ENCODE data around the gene PCDHA1. TPM values are rescaled to one million over a fixed set of nuclear protein-coding genes. Genes with fewer than 3 reads are reported as not detected.

PCDHA1 gene
- total RNA-seq, 1 experiment from 2014 or later = not detected

DNA sequence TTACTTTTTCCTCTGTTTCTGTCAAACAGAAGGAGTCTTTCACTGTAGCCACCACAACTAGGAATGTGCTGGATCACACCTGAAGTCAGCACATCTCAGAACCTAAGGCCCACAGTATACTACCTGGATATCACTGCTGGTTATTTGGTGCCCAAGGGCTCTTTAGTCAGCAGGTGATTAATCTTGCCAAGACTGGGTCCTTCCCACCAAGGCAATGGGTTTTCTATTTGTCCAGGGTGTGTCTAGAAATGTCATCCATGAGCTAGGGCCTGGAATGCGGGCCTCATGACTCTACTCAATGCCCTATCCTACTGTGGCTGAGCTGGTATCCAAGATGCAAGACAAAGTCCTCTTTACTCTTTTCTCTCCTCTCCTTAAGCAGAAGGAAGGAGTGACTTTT is 130.4 kb downstream of the PCDHA1 start:
- Histone ChIP-seq H3K27ac (ENCODE audit: low read length) (no peak overlapping the region), H3K36me3 (ENCODE audit: control insufficient read depth, insufficient read depth, low read length) (no peaks in the 10 kb centered on the region), H3K4me1 (ENCODE audit: control insufficient read depth, insufficient read depth, low read length) (no peaks in the 10 kb centered on the region), H3K4me3 (ENCODE audit: low read depth in 2 of 2, low read length in 2 of 2) (no peak overlapping the region), H3K27me3 (ENCODE audit: control insufficient read depth, insufficient read depth, low read length) (no peaks in the 10 kb centered on the region), H3K9me3 (ENCODE audit: control insufficient read depth, insufficient read depth, low read depth, low read length) (no peaks in the 10 kb centered on the region)
- ChIA-PET POLR2A (no interaction called here), CTCF (no interaction called here)
- no TSS peak for BruUV-seq (replicated peaks)
- TF ChIP-seq, protein P1, sequence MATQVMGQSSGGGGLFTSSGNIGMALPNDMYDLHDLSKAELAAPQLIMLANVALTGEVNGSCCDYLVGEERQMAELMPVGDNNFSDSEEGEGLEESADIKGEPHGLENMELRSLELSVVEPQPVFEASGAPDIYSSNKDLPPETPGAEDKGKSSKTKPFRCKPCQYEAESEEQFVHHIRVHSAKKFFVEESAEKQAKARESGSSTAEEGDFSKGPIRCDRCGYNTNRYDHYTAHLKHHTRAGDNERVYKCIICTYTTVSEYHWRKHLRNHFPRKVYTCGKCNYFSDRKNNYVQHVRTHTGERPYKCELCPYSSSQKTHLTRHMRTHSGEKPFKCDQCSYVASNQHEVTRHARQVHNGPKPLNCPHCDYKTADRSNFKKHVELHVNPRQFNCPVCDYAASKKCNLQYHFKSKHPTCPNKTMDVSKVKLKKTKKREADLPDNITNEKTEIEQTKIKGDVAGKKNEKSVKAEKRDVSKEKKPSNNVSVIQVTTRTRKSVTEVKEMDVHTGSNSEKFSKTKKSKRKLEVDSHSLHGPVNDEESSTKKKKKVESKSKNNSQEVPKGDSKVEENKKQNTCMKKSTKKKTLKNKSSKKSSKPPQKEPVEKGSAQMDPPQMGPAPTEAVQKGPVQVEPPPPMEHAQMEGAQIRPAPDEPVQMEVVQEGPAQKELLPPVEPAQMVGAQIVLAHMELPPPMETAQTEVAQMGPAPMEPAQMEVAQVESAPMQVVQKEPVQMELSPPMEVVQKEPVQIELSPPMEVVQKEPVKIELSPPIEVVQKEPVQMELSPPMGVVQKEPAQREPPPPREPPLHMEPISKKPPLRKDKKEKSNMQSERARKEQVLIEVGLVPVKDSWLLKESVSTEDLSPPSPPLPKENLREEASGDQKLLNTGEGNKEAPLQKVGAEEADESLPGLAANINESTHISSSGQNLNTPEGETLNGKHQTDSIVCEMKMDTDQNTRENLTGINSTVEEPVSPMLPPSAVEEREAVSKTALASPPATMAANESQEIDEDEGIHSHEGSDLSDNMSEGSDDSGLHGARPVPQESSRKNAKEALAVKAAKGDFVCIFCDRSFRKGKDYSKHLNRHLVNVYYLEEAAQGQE (IDR thresholded peaks at IDR 0.05; ENCODE audit: insufficient read depth in 1 of 2, low read depth in 2 of 2, low read length in 1 of 2) = no peak
- TF ChIP-seq SIN3A (IDR thresholded peaks at IDR 0.05; ENCODE audit: borderline replicate concordance, insufficient read depth, low read depth, low read length) = no peak
- TF ChIP-seq, protein P2, sequence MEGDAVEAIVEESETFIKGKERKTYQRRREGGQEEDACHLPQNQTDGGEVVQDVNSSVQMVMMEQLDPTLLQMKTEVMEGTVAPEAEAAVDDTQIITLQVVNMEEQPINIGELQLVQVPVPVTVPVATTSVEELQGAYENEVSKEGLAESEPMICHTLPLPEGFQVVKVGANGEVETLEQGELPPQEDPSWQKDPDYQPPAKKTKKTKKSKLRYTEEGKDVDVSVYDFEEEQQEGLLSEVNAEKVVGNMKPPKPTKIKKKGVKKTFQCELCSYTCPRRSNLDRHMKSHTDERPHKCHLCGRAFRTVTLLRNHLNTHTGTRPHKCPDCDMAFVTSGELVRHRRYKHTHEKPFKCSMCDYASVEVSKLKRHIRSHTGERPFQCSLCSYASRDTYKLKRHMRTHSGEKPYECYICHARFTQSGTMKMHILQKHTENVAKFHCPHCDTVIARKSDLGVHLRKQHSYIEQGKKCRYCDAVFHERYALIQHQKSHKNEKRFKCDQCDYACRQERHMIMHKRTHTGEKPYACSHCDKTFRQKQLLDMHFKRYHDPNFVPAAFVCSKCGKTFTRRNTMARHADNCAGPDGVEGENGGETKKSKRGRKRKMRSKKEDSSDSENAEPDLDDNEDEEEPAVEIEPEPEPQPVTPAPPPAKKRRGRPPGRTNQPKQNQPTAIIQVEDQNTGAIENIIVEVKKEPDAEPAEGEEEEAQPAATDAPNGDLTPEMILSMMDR (IDR thresholded peaks at IDR 0.05) = no peak
- no peak for TF ChIP-seq POLR2AphosphoS5 (IDR thresholded peaks at IDR 0.05; ENCODE audit: low read depth, low read length)
- no peak for TF ChIP-seq TCF7L2 (IDR thresholded peaks at IDR 0.05; ENCODE audit: low read depth, low read length)
- DNase-seq (ENCODE audit: low read depth, low spot score) = no peak
- ATAC-seq = no peak; the same call in 1 of the 2 replicates
- in situ Hi-C loops (cut with HindIII; ENCODE audit: low pct_unique_long_range_greater_than_20kb, low sequenced_read_pairs) (no loop called here), intact Hi-C loops (cut with micrococcal nuclease; ENCODE audit: unreplicated experiment) (no loop called here)

DNA sequence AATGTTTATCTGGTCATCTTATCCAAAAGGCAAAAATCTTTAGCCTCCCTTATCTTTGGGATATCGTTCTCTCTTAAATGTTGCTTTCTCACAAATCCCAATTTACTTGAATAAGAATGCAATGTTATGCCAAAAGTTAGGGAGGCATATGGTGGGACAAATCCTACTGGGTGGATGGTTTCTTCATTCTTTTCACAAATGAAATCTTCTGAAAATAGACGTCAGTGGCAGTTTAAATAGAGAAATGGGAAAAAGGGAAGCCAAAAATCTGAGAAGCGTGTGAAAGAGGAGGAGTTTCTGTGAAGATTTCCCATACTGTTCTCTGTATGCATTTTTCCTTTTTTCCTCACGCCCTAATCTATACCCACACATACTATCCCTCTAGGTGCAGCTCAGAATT is 137.7 kb downstream of the PCDHA1 start:
- Histone ChIP-seq H3K4me3 (ENCODE audit: low read depth in 2 of 2, low read length in 2 of 2) (no peak overlapping the region), H3K9me3 (ENCODE audit: control insufficient read depth, insufficient read depth, low read depth, low read length) (no peaks in the 10 kb centered on the region), H3K27ac (ENCODE audit: low read length) (no peak overlapping the region), H3K4me1 (ENCODE audit: control insufficient read depth, insufficient read depth, low read length) (no peaks in the 10 kb centered on the region), H3K27me3 (ENCODE audit: control insufficient read depth, insufficient read depth, low read length) (no peaks in the 10 kb centered on the region), H3K36me3 (ENCODE audit: control insufficient read depth, insufficient read depth, low read length) (no peaks in the 10 kb centered on the region; the same call in 1 of the 2 replicates)
- CTCF ChIA-PET = no interaction called here
- DNase-seq (ENCODE audit: low read depth, low spot score) (no peak), ATAC-seq (no peak)
- POLR2A ChIA-PET = no interaction called here
- TF ChIP-seq POLR2AphosphoS5 (IDR thresholded peaks at IDR 0.05; ENCODE audit: low read depth, low read length) (no peak), SIN3A (IDR thresholded peaks at IDR 0.05; ENCODE audit: borderline replicate concordance, insufficient read depth, low read depth, low read length) (no peak), TCF7L2 (IDR thresholded peaks at IDR 0.05; ENCODE audit: low read depth, low read length) (no peak)
- TF ChIP-seq, protein P1 (IDR thresholded peaks at IDR 0.05; ENCODE audit: insufficient read depth in 1 of 2, low read depth in 2 of 2, low read length in 1 of 2) = no peak
- TF ChIP-seq, protein P2 (IDR thresholded peaks at IDR 0.05) = no peak
- in situ Hi-C loops (cut with HindIII; ENCODE audit: low pct_unique_long_range_greater_than_20kb, low sequenced_read_pairs) = no loop called here
- BruUV-seq (replicated peaks) = no TSS peak
- intact Hi-C loops (cut with micrococcal nuclease; ENCODE audit: unreplicated experiment) = no loop called here
